DOHH2 (cell line): ENCODE results near the gene C17orf114.

ENCODE experiments used
- H3F3A ChIP-seq: fragments of 200-600 bp; sonication (generic), shearing (Covaris generic); 2 replicates; pipeline ENCODE4 v1.6.0; 2016; ENCODE audit warnings: antibody characterized with exemption, mild to moderate bottlenecking; ENCODE audit not compliant: control insufficient read depth, insufficient read depth
- H3K27ac ChIP-seq: fragments of 200-600 bp; sonication (generic); 2 replicates; pipeline ENCODE4 v1.5.1; 2014; ENCODE audit warnings: low read depth, mild to moderate bottlenecking, low read length, moderate library complexity
- H3K27me3 ChIP-seq: fragments of 200-600 bp; sonication (generic); 2 replicates; pipeline ENCODE4 v1.6.1; 2014; ENCODE audit warnings: mild to moderate bottlenecking, low read length, mixed read lengths; ENCODE audit not compliant: control insufficient read depth
- H3K36me3 ChIP-seq: fragments of 200-600 bp; sonication (generic); 2 replicates; pipeline ENCODE4 v1.6.1; 2014; ENCODE audit warnings: mild to moderate bottlenecking, low read length, moderate library complexity, mixed read lengths; ENCODE audit not compliant: control insufficient read depth
- H3K4me1 ChIP-seq: fragments of 200-600 bp; sonication (generic); 2 replicates; pipeline ENCODE4 v1.6.1; 2014; ENCODE audit warnings: mild to moderate bottlenecking, low read length, mixed read lengths; ENCODE audit not compliant: control insufficient read depth
- H3K4me2 ChIP-seq: fragments of 200-600 bp; sonication (generic); 2 replicates; pipeline ENCODE4 v1.6.0; 2014; ENCODE audit warnings: mild to moderate bottlenecking, low read length, moderate library complexity
- H3K4me3 ChIP-seq: fragments of 200-600 bp; sonication (generic); 2 replicates; pipeline ENCODE4 v1.5.1; 2014; ENCODE audit warnings: mild to moderate bottlenecking, low read length, mixed read lengths
- H3K79me2 ChIP-seq: fragments of 200-600 bp; sonication (generic); 2 replicates; pipeline ENCODE4 v1.6.1; 2014; ENCODE audit warnings: mild to moderate bottlenecking, low read length, mixed read lengths; ENCODE audit not compliant: control insufficient read depth
- H3K9me2 ChIP-seq: fragments of 200-600 bp; sonication (generic); replicated peaks from 2 replicates; pipeline ENCODE4 v1.6.1; 2014; ENCODE audit warnings: mild to moderate bottlenecking, low read length, mixed read lengths; ENCODE audit not compliant: control insufficient read depth
- H3K9me3 ChIP-seq: fragments of 200-600 bp; sonication (generic); 2 replicates; pipeline ENCODE4 v1.6.1; 2014; ENCODE audit warnings: antibody characterized with exemption, low read length, mixed read lengths; ENCODE audit not compliant: control insufficient read depth, insufficient read depth
- H4K20me1 ChIP-seq: fragments of 200-600 bp; sonication (generic); 2 replicates; pipeline ENCODE4 v1.6.0; 2014; ENCODE audit warnings: low read depth, mild to moderate bottlenecking, antibody characterized with exemption, low read length, moderate library complexity; ENCODE audit not compliant: control insufficient read depth, insufficient read depth
- EZH2phosphoT487 ChIP-seq: fragments of 200-600 bp; sonication (generic); IDR thresholded peaks from 2 replicates; pipeline ENCODE4 v1.6.1; 2017; ENCODE audit warnings: borderline replicate concordance, mild to moderate bottlenecking, antibody characterized with exemption, low read length, moderate library complexity, mixed read lengths
- TF ChIP-seq, protein P1 (sequence below): fragments of 200-600 bp; sonication (generic); IDR thresholded peaks from one replicate; pipeline ENCODE4 v1.5.1; 2014; ENCODE audit warnings: antibody characterized with exemption, mild to moderate bottlenecking, low read depth, low read length; ENCODE audit not compliant: poor library complexity, severe bottlenecking

C17orf114 gene

DNA sequence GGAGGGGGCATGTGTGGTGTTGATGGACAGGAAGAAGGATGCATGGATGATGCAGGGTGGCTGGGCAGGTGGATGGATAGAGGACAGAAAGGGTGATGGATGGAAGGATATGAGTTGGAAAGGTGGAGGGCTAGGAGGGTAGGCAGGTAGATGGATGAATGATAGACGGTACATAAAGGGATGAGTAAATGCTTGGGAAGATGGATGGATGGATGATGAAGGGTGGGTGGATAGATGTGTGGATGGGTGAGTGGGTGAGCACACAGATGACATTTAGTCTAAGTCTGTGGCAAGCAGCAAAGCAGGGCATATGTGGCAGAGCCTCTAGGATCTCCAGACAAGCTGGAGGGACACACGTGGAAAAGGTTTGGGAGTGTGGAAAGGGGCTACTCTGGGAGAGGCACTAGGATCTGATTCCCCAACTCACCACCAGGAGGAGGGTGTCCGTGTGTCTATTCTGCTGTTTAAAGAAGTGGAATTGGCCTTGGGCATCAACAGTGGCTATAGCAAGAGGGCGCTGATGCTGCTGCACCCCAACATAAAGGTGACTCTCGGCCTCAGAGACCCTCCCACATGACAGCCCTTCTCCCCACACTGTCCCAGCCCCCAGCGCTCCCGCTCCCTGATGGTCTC is 13.0 kb upstream of the C17orf114 start:
- no peaks in the 10 kb centered on the region for H3F3A ChIP-seq
- no peak overlapping the region for H3K27ac ChIP-seq
- H3K4me1 ChIP-seq, result no peaks in the 10 kb centered on the region
- H3K9me3 ChIP-seq, result no peaks in the 10 kb centered on the region
- H3K27me3 ChIP-seq, result no peaks in the 10 kb centered on the region
- H3K9me2 ChIP-seq, result no peaks in the 10 kb centered on the region
- H3K4me3 ChIP-seq, result no peak overlapping the region
- no peaks in the 10 kb centered on the region for H3K79me2 ChIP-seq
- no peaks in the 10 kb centered on the region for H4K20me1 ChIP-seq
- no peak overlapping the region for H3K4me2 ChIP-seq
- no peaks in the 10 kb centered on the region for H3K36me3 ChIP-seq
- no peak for TF ChIP-seq EZH2phosphoT487
- TF ChIP-seq, protein P1, sequence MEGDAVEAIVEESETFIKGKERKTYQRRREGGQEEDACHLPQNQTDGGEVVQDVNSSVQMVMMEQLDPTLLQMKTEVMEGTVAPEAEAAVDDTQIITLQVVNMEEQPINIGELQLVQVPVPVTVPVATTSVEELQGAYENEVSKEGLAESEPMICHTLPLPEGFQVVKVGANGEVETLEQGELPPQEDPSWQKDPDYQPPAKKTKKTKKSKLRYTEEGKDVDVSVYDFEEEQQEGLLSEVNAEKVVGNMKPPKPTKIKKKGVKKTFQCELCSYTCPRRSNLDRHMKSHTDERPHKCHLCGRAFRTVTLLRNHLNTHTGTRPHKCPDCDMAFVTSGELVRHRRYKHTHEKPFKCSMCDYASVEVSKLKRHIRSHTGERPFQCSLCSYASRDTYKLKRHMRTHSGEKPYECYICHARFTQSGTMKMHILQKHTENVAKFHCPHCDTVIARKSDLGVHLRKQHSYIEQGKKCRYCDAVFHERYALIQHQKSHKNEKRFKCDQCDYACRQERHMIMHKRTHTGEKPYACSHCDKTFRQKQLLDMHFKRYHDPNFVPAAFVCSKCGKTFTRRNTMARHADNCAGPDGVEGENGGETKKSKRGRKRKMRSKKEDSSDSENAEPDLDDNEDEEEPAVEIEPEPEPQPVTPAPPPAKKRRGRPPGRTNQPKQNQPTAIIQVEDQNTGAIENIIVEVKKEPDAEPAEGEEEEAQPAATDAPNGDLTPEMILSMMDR, result no peak

DNA sequence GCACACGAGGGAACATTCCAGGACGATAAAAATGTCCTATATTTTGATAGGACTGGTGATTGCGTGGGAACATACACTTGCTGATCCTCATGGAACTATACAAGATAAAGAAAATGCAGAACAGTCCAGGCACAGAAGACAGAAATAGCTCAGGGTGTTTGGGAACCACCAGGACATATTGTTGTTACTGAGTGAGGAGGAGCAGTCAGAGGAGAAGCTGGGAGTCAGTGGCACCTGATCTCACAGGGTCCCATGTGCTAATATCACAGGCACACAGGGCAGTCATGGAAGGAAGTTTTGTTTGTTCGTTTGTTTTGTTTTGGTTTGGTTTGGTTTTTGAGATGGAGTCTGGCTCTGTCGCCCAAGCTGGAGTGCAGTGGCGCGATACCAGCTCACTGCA is 10.6 kb upstream of the C17orf114 start:
- no peak for TF ChIP-seq EZH2phosphoT487
- TF ChIP-seq, protein P1, result no peak
- no peak overlapping the region for H3K27ac ChIP-seq
- H3K9me3 ChIP-seq, result no peaks in the 10 kb centered on the region
- no peak overlapping the region for H3K4me3 ChIP-seq
- no peaks in the 10 kb centered on the region for H3K79me2 ChIP-seq
- no peaks in the 10 kb centered on the region for H4K20me1 ChIP-seq
- H3K4me2 ChIP-seq, result no peak overlapping the region
- no peaks in the 10 kb centered on the region for H3K36me3 ChIP-seq
- H3F3A ChIP-seq, result no peaks in the 10 kb centered on the region
- H3K9me2 ChIP-seq, result no peaks in the 10 kb centered on the region
- peaks cover 3% of the 10 kb centered on the region; the same call in 1 of the 2 replicates for H3K27me3 ChIP-seq
- peaks cover 2% of the 10 kb centered on the region; the same call in 1 of the 2 replicates for H3K4me1 ChIP-seq

DNA sequence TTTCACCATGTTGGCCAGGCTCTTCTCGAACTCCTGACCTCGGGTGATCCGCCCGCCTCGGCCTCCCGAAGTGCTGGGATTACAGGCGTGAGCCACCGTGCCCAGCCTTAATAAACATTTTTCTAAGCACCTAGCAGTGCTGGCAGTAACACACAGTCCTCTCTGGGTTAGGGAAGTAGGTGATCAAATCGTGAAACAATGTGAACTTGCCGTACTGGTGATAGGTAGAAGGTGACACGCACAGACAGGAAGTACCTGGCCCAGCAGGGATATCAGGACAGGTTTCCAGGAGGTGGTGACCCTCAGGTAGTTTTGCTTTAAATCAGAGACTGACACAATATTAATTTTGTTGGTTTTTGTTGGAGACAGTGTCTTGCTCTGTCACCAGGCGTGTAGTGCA is 9.3 kb upstream of the C17orf114 start:
- H3F3A ChIP-seq, result no peaks in the 10 kb centered on the region
- no peaks in the 10 kb centered on the region for H3K36me3 ChIP-seq
- TF ChIP-seq, protein P1, result no peak
- TF ChIP-seq EZH2phosphoT487, result no peak
- no peaks in the 10 kb centered on the region for H3K9me2 ChIP-seq
- H3K4me2 ChIP-seq, result no peak overlapping the region
- H4K20me1 ChIP-seq, result no peaks in the 10 kb centered on the region
- no peak overlapping the region for H3K4me3 ChIP-seq
- no peaks in the 10 kb centered on the region for H3K9me3 ChIP-seq
- peaks cover 4% of the 10 kb centered on the region; the same call in 1 of the 2 replicates for H3K4me1 ChIP-seq
- H3K27me3 ChIP-seq, result peaks cover 4% of the 10 kb centered on the region; the same call in 1 of the 2 replicates
- no peak overlapping the region for H3K27ac ChIP-seq
- H3K79me2 ChIP-seq, result no peaks in the 10 kb centered on the region
